Stimulated activated CD4-positive, alpha-beta T cell treated with anti-CD3 and anti-CD28 coated beads, Interleukin-4, amount 100 ng/mL, for 48 hours (primary cell): ENCODE measurements around the gene AFF4.
"Not testable (repeated sequence)": the region's sequence is repeated elsewhere in the genome, so short reads cannot be mapped to it uniquely, and the experiment has no call there.

ENCODE experiments used
- DNase-seq, 2 donors: peaks; one replicate each; pipeline ENCODE4 v3.0.0-alpha.2; 2020; ENCODE audit warnings: low read depth in 2 of 2

Gene AFF4

DNA sequence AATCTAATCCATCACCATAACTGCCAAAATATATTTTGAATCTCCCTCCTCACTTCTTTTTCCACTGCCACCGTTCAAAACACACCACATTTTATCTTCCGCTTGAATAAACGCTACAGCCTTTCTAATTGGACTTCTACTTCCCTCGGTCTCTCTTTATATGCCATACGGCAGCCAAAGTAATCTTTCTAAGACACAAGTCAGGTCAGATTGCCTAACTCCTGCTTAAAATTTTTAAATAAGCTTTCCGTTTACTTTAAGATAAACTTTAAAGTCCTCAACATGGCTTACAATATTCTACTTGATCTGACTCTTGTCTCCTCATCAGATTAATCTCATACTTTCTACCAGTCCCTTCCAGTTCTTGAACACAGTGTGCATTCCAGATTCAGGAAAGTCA, 9.7 kb downstream of the AFF4 start:
- no peak for DNase-seq

DNA sequence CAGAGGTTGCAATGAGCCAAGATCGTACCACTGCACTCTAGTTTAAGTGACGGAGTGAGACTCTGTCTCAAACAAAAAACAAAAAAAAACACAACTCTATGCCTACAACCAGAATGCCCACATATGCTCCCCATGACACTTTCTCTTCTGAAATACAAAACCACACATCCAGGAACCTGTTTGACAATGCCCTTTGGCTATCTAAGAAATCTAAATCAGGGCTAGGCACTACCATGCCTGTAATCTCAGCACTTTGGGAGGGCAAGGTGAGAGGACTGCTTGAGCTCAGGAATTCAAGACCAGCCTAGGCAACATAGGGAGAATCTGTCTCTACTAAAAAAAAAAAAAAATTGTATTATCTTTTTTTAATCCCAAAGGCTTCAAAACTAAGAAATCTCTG, 10.6 kb downstream of the AFF4 start:
- DNase-seq: no peak

DNA sequence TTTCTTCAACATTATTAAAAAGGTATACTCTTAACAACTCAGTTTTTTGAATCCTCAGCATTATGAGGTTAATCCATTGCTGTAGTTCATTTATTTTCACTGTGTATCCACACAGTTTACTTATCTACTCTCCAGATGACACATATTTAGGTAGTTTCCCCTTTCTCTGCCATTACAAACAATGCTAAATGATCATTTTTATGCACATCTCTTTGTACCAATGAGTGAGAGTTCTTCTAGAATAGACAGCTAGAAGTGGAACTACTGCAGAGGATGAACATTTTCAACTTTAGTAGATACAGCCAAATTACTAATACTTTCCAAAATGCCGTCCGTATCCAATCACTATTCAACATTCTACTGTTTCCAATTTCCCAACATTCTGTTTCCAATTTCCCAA, 11.5 kb downstream of the AFF4 start:
- DNase-seq: no peak

DNA sequence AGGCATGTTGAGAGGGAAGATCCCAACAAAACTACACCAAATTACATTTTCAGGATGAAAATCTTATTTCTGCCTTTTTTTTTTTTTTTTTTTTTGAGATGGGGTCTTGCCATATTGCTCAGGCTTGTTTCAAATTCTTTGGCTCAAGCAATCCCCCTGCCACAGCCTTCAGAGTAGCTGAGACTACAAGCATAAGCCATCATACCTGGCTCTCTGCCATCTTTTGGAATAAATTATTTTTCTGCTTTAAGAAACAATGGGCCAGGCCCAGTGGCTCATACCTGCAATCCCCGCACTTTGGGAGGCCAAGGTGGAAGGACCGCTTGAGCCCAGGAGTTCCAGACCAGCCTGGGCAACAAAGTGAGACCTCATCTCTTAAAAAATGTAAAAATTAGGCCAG, 14.3 kb downstream of the AFF4 start:
- DNase-seq: no peak

DNA sequence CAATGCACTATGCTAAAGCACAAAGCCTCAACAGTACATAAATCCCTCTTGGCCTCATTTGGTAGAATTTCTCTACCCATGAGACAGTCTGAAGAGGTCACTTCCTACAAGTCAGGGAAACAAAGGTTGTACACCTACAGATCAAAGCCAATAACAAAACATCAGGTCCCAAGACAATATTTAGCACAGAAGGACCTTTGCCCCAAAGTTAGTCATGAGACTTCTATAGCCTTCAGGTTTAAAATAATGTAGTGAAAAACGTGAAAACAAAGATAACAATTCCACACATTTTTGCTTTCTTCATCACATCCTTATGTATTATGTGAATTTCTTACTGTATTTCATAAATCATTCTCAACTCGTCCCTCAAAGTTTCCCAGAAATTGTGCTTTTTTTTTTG, 15.8 kb downstream of the AFF4 start:
- no peak for DNase-seq

DNA sequence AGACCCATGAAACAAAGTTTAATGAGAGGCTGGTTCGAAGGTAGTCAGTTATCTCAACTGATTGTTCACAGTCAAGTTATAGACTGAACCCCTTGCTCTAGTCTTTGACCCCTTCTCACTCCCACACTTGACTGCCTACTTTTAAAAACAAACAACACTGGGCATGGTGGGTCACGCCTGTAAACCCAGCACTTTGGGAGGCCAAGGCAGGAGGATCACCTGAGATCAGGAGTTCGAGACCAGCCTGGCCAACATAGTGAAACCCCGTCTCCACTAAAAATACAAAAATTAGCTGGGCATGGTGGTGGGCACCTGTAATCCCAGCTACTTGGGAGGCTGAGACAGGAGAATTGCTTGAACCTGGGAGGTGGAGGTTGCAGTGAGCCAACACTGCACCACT, 18.1 kb downstream of the AFF4 start:
- DNase-seq: not testable (repeated sequence)

DNA sequence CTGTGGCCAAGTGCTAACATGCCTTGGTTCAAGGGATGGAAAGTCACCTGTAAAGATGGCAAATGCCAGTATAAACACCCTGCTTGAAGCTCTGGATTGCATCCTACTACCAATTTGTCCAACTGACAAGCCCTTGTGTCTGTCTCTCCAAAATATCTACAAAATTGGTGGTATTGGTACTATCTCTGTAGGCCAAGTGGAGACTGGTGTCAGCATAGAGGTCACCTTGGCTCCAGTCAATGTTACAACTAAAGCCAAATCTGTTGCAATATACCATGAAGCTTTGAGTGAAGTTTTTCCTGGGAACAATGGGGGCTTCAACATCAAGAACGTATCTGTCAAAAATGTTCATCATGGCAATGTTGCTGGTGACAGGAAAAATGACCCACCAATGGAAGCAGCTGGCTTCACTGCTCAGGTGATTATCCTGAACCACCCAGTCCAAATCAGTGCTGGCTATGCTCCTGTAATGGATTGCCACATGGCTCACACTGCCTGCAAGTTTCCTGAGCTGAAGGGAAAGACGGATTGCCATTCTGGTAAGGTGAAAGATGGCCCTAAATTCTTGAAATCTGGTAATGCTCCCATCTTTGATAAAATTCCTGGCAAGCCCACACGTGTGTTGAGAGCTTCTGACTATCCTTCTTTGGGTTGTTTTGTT, 19.9 kb downstream of the AFF4 start:
- no peak for DNase-seq

DNA sequence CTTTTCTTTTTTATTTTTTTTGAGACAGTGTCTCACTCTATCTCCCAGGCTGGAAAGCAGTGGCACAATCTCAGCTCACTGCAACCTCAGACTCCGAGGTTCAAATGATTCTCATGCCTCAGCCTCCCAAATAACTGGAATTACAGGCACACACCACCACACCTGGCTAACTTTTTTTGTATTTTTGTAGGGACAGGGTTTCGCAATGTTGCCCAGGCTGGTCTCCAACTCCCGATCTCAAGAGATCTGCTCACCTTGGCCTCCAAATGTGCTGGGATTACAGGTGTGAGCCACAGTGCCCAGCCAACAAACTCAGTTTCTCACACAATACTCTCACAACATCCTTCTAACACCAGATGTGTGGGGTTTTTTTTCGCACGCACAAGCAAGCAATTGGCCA, 22.1 kb downstream of the AFF4 start:
- DNase-seq: no peak

DNA sequence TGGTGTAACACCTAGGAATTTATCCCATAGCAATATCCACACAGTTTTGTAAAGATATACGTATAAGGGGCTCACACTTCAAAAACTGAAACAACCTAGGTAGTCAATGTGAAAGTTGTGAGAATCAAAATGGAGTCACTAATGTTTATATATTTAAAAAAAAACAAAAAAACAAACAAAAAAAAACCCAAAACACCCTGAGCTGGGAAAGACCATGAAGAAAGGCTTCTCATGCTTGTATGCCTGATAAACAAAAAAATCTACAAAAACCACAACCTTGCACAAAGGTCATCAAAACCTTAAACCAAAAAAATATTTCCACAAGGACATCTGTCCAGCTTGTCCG, 35.4 kb downstream of the AFF4 start:
- no peak for DNase-seq

DNA sequence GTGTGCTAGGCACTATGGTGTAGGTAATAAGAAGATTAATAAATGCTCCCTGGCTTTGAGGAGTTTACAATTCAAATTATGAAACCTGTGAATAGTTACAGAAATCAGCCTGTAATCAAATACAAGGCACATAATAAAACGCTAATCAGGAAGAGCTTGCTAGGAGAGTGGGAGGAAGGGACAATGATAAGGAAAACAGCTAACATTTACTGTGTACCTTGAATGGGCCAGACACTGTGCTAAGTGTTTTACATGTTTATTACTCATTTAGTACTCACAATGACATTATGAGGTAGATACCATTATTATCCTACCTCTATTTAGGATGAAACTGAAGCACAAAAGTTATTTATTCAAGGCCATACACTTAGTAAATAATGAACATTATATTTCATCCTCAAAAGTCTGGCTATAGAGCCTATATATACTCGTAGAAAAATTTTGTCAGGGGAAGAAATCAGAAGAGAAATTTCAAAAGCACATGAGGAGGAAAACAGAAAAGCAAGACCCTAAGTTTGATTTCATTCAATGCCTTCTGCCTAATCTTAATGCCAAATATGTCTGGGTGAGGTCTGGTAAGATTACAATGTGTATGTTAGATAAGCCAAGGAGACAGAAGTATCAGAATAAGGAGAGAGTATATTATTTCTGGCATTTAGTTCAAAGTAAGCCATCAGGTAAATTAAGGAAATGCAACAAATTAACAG, 35.9 kb downstream of the AFF4 start:
- DNase-seq: no peak

DNA sequence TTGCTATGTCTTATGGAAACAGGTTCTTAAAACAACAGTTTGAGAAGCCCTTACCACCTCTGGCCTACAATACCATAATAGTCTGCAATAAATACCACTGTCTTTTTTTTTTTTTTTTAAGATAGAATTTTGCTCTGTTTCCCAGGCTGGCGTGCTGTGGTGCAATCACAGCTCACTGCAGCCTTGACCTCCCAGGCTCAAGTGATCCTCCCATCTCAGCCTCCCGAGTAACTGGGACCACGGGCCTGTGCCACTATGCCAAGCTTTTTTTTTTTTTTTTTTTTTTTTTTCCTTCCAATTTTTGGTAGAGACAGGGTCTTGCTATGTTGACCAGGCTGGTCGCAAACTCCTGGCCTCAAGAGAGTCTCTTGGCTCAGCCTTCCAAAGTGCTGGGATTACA, 37.0 kb downstream of the AFF4 start:
- no peak for DNase-seq

DNA sequence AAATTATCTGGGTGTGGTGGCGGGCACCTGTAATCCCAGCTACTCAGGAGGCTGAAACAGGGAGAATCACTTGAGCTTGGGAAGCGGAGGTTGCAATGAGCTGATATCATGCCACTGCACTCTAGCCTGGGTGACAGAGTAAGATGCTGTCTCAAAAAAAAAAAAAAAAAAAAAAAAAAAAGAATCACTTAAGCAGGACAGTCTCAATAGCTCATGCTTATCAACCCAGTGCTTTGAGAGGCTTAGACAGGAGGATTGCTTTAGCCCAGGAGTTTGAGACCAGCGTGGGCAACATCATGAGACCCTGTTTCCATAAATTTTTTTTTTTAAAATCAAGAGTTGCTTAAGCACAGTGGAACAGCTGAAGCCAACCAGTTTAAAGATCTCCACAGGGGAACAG, 47.3 kb downstream of the AFF4 start:
- no peak for DNase-seq

DNA sequence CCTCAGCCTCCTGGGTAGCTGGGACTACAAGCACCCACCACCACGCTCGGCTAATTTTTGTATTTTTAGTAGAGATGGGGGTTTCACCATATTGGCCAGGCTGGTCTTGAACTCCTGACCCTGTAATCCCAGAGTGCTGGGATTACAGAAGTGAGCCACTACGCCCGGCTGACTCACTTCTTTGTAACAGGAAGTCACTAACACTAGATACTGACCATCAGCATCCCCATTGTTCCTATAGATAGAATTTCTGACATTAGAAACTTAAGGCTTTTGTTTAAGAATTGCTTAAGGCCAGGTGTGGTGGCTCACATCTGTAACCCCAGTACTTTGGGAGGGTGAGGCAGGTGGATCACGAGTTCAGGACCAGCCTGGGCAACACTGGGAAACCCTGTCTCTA, 47.8 kb downstream of the AFF4 start:
- no peak for DNase-seq

DNA sequence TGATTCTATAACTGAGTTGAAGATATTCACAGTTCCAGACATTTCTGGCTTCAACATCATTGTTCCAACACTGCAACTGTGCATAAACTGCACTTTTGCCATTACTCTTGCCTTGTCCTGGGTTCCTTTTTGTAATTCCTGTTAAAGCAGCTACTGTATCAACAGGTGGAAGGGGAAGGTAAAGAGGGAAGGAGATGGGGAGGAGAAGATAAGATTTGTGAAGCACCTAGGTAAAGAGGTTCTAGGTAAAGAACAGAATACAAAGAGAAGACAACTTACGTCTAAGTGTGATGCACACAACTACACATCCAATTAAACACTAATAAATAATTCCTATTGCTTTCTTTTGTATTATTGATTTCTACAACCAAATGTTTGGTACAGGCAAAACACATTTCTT, 53.7 kb downstream of the AFF4 start:
- DNase-seq: no peak

DNA sequence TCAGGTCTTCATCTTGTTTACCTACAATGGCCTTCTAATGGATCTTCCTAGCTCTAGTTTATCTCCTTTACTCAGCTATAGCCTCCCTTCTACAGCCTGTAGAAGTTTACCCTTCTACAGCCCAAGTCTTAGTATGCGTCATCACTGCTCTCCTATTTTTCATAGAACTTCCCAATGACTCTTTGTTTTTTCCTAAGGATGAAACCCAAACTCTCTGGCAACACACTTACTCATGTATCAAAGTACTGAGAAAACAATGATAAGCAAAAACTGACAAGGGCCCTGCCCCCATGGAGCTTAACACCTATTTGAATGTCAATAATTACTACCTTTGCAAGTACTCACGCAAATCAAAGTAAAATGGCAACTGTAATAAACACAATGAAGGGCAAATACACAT, 56.3 kb downstream of the AFF4 start:
- no peak for DNase-seq

DNA sequence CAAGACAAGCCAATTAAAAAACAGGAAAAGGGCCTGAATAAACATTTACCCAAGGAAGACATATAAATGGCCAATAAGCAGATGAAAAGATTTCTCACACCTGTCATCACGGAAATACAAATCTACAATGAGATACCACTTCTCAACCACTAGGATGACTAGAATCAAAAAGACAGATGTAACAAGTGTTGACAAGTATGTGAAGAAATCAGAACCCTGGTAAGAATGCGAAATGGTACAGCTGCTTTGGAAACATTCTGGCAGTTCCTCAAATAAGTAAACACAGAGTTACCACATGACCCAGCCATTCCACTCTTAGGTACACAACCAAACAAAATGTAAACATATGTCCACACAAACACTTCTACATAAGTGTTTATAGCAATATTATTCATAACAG, 57.5 kb downstream of the AFF4 start:
- DNase-seq: no peak

DNA sequence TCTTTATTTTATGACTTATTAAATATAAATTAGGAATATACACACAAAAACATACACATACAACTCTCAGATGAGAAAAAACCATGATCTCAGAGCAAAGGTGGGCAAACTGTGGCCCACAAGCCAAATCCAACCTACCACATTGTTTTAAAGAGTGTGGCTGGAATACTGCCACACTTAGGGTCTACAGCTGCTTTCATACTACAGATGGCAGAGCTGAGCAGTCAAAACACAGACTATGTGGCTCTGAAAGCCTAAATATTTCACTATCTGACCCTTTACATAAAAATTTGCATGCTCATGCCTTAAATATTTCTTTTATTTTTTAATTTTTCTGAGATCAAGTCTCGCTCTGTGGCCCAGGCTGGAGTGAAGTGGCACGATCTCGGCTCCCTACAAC, 61.7 kb downstream of the AFF4 start:
- DNase-seq: no peak

DNA sequence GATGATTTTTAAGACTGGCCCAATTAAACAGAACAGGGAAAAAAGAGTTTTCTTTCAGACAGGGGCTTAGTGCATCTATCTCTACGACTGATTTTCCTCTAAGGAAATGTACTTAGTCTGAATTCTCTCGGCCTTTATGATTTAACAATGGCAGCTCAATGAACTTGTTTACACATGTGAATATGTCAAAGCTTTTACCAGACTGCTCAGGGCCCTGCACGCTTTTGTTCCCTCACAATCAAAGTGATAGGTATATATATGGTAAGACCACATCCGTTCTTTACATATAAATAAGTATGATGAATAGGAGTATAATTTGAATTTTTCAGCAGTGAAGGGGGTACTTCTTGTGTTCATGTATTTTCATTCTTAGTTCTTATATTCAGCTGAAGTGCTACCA, 62.4 kb downstream of the AFF4 start:
- no peak for DNase-seq

DNA sequence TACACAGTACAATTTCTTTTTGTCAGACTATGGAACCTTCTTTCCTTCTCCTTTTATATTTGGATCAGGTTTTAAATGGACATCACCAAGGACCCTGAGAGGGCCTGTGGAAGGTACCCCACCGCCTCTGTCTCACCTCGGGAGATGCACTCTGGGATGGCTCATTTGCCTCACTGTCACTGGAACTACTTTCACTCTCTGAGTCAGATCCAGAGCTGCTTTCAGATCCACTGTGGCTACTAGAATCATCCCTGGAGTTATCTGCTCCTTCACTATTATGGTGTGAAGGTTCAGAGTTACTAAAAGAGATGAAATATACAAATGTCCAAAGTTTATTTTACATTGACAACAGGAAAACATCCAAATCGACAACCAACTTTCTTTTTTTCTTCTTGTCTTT, 65.3 kb downstream of the AFF4 start:
- DNase-seq: no peak

DNA sequence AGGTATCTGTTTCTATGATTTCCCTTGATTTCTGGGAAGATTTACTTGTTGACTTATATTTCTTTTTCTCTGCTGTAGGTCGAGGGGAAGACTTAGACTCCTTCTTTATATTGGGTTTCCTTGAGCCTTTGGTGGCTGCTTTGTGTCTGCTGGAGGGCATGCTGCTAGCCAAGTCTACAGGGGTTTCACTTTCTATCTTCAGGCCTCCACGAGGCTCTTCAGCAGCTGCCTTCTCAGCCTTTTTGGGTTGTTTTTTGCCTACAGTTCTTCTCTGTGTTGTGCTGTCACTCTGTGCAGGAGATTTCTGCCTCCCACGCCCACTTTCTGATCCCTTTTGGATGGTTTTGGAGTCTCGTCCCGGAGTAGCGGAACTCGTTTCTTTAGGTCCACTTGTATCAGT, 66.7 kb downstream of the AFF4 start:
- DNase-seq: no peak

DNA sequence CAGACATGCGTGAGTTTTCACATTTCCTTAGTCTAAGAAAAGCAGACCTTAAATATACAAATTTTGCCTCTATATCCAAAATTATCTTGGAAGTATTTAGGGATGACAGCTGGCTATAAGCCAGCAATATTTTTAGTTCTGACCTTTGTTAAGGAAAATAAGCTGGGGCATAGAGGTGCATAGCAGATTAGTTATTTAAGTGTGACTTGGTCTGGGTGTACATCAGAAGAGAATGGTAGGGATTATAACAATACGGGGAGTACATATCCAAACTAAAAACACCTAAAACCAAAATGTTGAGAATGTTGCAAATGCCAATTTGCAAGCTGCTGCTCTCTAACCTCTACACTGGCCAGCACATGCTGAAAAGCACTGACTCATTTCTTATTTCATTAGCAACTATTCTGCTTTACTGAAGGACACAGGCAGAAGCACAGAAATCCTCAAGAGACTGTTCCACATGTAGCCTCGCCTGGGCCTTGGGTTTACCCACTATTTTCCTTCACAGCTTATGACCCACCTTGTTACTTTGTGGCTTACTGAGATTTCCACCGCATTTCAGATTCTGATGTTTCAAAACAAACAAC, 67.6 kb downstream of the AFF4 start:
- no peak for DNase-seq

DNA sequence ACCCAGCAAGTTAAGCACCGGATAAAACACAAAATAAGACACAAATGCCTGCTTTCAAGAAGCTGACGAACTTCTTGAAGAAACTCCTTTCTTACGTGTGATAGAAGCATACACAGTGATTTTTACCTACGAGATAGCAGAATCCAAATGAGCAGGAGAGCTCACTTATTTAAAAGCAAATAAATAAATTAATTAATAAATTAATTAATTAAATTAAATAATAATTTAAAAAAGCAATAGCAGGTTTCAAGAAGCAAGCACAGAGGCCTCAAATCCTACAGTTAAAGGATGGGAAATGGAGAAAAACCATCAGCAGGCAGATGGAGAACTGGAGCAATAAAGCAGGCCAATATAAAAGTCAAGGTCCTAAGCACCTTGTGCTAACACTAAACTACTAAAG, 72.6 kb downstream of the AFF4 start:
- DNase-seq: no peak

DNA sequence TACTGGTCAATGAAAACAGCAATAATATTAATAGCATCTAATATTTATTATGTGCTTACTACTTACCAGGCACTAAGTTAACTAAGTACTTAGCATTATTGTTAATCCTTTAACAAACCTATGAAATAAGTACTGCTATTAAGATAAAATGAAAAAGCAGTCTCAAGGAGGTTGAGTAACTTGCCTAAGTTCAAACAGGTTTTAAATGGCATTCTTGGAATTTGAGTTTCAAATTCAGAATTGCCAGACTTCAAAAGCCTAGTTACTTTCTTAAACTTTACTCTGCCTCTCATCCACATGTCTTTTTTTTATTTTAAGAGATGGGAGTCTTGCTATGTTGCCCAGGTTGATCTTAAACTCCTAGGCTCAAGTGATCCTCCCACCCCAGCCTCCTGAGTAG, 73.9 kb downstream of the AFF4 start:
- no peak for DNase-seq

DNA sequence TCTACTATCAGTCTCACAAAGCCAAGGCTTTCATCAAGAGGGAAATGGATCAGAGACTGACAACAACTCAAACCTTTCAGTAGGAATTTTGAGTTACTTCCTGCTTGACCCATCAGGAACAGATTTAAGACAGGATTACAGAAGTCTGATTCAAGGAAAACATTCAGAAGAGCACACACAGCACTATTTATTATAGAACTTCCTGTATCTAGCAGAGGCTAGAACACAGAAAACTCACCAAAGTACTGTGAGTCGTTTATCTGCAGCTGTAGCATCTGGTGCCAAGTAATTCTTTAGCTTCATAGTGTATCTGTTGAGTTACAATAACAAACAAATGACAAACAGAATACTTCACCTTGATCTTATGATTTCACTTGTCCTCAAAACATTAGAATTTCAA, 76.2 kb downstream of the AFF4 start:
- DNase-seq: no peak
